Measurements from ENCODE around the gene DIDO1. TPM values are rescaled to one million over a fixed set of nuclear protein-coding genes. Genes with fewer than 3 reads are reported as not detected.

Gene DIDO1
- total RNA-seq, 1 donor from 2014 or later, result 57.9 TPM

DNA sequence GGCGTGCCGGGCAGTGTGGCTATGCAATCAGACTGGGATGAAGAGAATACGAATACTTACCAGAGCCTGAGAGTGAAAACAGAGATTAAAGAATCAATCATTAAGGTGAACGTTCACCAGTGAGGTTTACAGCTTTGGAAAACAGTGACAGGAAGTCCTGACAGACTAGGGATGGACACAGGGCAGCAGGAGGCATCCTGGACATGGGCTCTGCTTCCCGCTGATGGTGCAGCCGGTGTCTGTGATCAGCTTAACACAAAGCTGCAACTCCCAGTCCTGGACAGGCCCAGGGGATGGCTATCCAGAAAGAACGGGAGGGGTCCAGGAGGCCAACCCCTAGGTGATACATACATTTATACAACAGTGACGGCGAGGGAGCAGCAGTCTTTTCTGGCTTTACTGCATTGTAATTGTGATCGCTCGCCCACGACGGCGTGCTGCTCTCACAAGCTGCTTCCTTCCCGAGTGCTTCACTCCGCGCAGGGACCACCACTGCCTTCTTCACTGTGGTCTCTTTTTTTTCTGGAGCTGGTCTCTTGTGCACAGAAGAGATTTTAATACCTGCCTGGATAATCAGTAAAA, 20.7 kb downstream of the DIDO1 start:
- no peak for DNase-seq (ENCODE audit: low spot score)
- H3K4me1 Mint-ChIP-seq (ENCODE audit: low read depth), result peaks cover 5% of the 10 kb centered on the region
- no peaks in the 10 kb centered on the region for H3K27me3 Mint-ChIP-seq (ENCODE audit: low read depth)
- intact Hi-C loops (cut with micrococcal nuclease), result no loop called here
- peaks cover 92% of the 10 kb centered on the region for H3K36me3 Mint-ChIP-seq (ENCODE audit: low read depth)
- no peaks in the 10 kb centered on the region for H3K9me3 Mint-ChIP-seq
- H3K27ac Mint-ChIP-seq, result no peak overlapping the region
- no peak overlapping the region for H3K4me3 Mint-ChIP-seq (ENCODE audit: low read depth)

DNA sequence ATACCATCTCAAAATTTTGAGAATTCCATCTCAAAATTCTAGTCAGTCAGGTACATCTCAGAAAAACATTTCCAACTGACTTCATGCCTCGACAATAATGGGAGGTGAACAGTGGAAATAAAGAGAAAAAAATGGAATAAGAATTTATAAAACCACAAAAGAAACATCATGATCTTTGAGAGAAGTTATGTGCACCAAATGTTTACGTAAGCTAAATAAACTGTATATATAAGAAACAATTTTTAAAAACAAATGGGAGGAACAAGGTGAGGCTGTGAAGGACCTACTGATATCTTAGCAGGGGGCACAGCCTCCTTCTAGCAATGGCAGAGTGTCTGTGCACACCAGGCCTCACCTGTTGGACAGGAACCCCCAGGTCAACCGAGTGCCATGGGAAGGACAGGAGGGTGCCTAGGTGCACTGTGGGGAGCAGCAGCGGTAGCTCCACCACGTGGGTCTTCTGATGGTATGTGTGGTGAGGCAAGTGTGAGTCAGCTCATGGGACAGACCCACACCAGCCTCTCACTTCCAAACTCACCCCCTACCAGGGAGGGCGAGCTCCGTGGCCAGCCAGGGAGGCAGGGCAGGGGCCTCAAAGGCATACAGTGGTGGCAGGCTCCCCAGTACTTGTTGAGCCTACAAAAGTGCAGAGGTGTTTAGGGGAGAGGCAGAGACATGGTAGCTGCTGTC, 23.2 kb downstream of the DIDO1 start:
- no peak for DNase-seq (ENCODE audit: low spot score)
- Mint-ChIP-seq H3K4me3 (ENCODE audit: low read depth) (no peak overlapping the region), H3K9me3 (no peaks in the 10 kb centered on the region), H3K36me3 (ENCODE audit: low read depth) (peaks cover 87% of the 10 kb centered on the region), H3K27me3 (ENCODE audit: low read depth) (no peaks in the 10 kb centered on the region), H3K27ac (no peak overlapping the region), H3K4me1 (ENCODE audit: low read depth) (peaks cover 26% of the 10 kb centered on the region)
- intact Hi-C loops (cut with micrococcal nuclease), result no loop called here

- Mint-ChIP-seq H3K4me1 (ENCODE audit: low read depth) (peaks cover 27% of the 10 kb centered on the region), H3K27me3 (ENCODE audit: low read depth) (no peaks in the 10 kb centered on the region), H3K36me3 (ENCODE audit: low read depth) (peaks cover 80% of the 10 kb centered on the region), H3K4me3 (ENCODE audit: low read depth) (no peak overlapping the region), H3K9me3 (no peaks in the 10 kb centered on the region), H3K27ac (no peak overlapping the region)
- intact Hi-C loops (cut with micrococcal nuclease), result loop anchor here (2.0 kb wide), 2 partner anchors 51 to 107 kb away; partner anchors contain the start of gene SLC17A9
- no peak for DNase-seq (ENCODE audit: low spot score)
Observed at GRCh38 chr20:62901891-62902290, 24.4 kb downstream of the DIDO1 start.

GRCh38 chr20:62900692-62901584, 25.4 kb downstream of the DIDO1 start:
- DNase-seq (ENCODE audit: low spot score), result no peak
- intact Hi-C loops (cut with micrococcal nuclease), result loop anchor here (1.0 to 2.0 kb wide), 4 partner anchors 20 to 108 kb away; partner anchors contain the start of gene SLC17A9
- H3K36me3 Mint-ChIP-seq (ENCODE audit: low read depth), result peaks cover 77% of the 10 kb centered on the region
- no peaks in the 10 kb centered on the region for H3K9me3 Mint-ChIP-seq
- H3K4me3 Mint-ChIP-seq (ENCODE audit: low read depth), result no peak overlapping the region
- H3K27me3 Mint-ChIP-seq (ENCODE audit: low read depth), result no peaks in the 10 kb centered on the region
- peaks cover 27% of the 10 kb centered on the region for H3K4me1 Mint-ChIP-seq (ENCODE audit: low read depth)
- H3K27ac Mint-ChIP-seq, result no peak overlapping the region

DNA sequence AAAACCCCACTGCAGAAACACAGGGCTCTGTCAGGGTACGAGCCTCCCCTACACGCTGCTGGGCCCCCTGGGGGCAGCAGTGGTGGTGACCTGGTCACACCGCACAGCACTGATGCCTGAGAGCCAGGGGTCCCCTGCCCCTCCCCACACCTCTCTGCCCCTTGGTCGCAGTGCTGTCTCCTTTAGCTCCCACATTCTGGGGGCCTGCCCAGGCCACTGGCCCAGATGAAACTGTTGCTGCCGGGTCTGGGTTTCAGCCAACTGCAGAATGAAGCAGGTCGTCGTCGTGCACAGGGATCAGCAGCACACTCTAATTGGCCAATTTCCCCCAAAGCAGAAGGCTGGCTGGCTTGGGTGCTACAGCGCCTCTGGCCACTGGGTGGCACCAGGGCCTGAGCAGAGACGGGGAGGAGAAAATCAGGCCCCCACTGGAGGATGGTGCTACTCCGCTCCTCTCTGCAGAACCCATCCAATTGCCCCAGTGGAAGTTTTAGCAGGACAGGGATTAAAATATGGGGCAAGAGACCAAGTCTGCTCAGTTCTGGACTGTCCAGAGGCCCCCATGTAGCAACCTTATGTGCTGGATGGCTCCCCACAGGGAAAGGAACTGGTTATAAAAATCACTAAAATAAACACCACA, 26.1 kb downstream of the DIDO1 start:
- peak overlapping the region; percentile 62 for H3K27ac Mint-ChIP-seq
- H3K36me3 Mint-ChIP-seq (ENCODE audit: low read depth), result peaks cover 77% of the 10 kb centered on the region
- H3K4me3 Mint-ChIP-seq (ENCODE audit: low read depth), result peak overlapping the region; percentile 47
- no peaks in the 10 kb centered on the region for H3K27me3 Mint-ChIP-seq (ENCODE audit: low read depth)
- intact Hi-C loops (cut with micrococcal nuclease), result loop anchor here (1.0 to 2.0 kb wide), 4 partner anchors 21 to 109 kb away; partner anchors contain the start of gene SLC17A9
- peaks cover 27% of the 10 kb centered on the region for H3K4me1 Mint-ChIP-seq (ENCODE audit: low read depth)
- no peaks in the 10 kb centered on the region for H3K9me3 Mint-ChIP-seq
- DNase-seq (ENCODE audit: low spot score), result peak; percentile 62

DNA sequence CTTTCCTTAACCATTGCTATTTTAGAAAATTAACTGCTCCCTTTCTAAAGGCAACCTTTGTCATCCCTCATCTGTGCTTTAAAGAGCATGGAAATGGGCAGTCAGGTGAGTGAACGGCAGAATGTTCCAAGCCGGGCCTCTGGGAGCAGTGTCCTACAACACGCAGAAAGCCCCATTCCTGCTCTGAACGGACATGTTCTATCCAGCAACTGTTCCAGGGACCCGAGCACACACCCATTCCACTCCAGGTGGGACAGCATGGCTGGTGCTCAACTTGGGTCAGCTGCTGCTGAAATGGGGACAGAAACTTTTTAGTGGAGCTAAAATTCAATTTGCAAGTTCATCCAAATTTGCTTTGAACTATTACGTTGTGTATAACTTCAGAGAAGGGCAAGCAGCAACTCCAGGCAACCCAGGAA, 26.7 kb downstream of the DIDO1 start:
- Mint-ChIP-seq H3K27me3 (ENCODE audit: low read depth) (no peaks in the 10 kb centered on the region), H3K27ac (no peak overlapping the region), H3K4me3 (ENCODE audit: low read depth) (no peak overlapping the region), H3K9me3 (no peaks in the 10 kb centered on the region), H3K4me1 (ENCODE audit: low read depth) (peaks cover 27% of the 10 kb centered on the region), H3K36me3 (ENCODE audit: low read depth) (peaks cover 77% of the 10 kb centered on the region)
- no peak for DNase-seq (ENCODE audit: low spot score)
- intact Hi-C loops (cut with micrococcal nuclease), result loop anchor here (1.0 to 2.0 kb wide), 4 partner anchors 22 to 109 kb away; partner anchors contain the start of gene SLC17A9

GRCh38 chr20:62898970-62899632, 27.2 kb downstream of the DIDO1 start:
- peaks cover 78% of the 10 kb centered on the region for H3K36me3 Mint-ChIP-seq (ENCODE audit: low read depth)
- H3K4me3 Mint-ChIP-seq (ENCODE audit: low read depth), result peak overlapping the region; percentile 62
- peaks cover 30% of the 10 kb centered on the region for H3K4me1 Mint-ChIP-seq (ENCODE audit: low read depth)
- H3K9me3 Mint-ChIP-seq, result no peaks in the 10 kb centered on the region
- H3K27me3 Mint-ChIP-seq (ENCODE audit: low read depth), result no peaks in the 10 kb centered on the region
- intact Hi-C loops (cut with micrococcal nuclease), result no loop called here
- H3K27ac Mint-ChIP-seq, result peak overlapping the region; percentile 73
- DNase-seq (ENCODE audit: low spot score), result peak; percentile 43

DNA sequence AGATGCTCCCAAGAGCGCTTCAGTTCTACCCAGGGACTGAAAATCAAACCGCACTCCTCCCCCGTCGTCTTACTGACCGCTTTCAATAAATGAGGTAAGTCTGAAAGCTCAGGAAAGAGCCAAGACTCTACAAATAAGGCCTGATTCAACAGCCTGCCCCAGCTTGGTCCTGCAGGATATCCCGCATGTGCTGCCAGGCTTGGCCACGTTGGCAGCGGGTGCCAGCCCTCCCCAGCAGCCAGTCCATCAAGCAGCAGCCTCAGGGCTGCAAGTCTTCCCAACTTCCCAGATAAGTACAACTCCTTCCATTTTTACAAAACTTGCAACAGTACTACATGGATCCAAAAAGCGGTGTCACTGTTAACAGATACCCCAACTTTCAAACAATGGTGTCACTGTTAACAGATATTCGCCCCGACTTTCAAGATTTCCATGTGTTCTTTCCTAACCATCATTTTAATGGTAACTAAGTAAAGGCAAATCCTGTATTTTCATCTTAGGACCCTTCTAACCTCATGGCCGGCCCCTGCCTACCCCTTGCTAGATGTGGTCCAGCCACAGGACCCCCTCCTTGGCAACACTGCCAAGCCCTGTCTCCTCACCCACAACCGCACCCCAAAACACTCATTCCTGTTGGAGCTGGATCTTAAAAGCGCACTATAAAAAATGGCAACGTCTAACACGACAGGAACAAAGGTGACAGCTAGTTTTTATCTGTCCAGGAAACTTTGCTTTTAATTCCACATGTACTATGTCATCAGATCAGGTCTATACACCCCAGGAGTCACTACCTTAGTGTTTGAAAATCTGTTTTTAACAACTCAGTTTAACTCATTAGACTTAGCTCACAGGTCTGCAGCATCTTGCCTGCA, 28.0 kb downstream of the DIDO1 start:
- Mint-ChIP-seq H3K9me3 (no peaks in the 10 kb centered on the region), H3K36me3 (ENCODE audit: low read depth) (peaks cover 78% of the 10 kb centered on the region), H3K27ac (peak overlapping the region; percentile 28), H3K4me1 (ENCODE audit: low read depth) (peaks cover 28% of the 10 kb centered on the region), H3K4me3 (ENCODE audit: low read depth) (no peak overlapping the region), H3K27me3 (ENCODE audit: low read depth) (no peaks in the 10 kb centered on the region)
- intact Hi-C loops (cut with micrococcal nuclease), result no loop called here
- no peak for DNase-seq (ENCODE audit: low spot score)

GRCh38 chr20:62897666-62898065, 28.6 kb downstream of the DIDO1 start:
- intact Hi-C loops (cut with micrococcal nuclease), result no loop called here
- H3K4me3 Mint-ChIP-seq (ENCODE audit: low read depth), result no peak overlapping the region
- no peaks in the 10 kb centered on the region for H3K27me3 Mint-ChIP-seq (ENCODE audit: low read depth)
- H3K4me1 Mint-ChIP-seq (ENCODE audit: low read depth), result peaks cover 30% of the 10 kb centered on the region
- peaks cover 80% of the 10 kb centered on the region for H3K36me3 Mint-ChIP-seq (ENCODE audit: low read depth)
- no peaks in the 10 kb centered on the region for H3K9me3 Mint-ChIP-seq
- DNase-seq (ENCODE audit: low spot score), result no peak
- no peak overlapping the region for H3K27ac Mint-ChIP-seq

DNA sequence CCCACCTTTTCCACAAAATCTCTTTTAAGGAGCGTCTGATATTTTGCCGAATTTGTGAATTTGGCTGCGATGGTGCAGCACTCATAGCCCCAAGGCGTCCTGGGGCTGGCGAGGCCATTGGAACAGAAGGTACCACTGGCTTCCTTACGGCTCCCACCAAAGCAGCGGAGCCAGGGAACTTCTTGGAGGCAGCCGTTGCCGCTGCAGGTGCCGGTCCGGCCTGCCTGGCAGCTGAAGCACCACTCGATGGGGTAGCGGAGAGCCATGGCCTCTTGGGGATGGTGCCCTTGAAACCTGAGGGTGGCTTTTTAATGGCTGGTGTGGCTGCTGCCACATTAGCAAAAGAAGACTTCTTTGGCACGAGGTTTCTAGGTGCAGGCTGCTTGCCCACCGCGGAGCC, 29.8 kb downstream of the DIDO1 start:
- no peaks in the 10 kb centered on the region for H3K9me3 Mint-ChIP-seq
- H3K4me1 Mint-ChIP-seq (ENCODE audit: low read depth), result peaks cover 36% of the 10 kb centered on the region
- no peak for DNase-seq (ENCODE audit: low spot score)
- H3K27ac Mint-ChIP-seq, result no peak overlapping the region
- H3K36me3 Mint-ChIP-seq (ENCODE audit: low read depth), result peaks cover 80% of the 10 kb centered on the region
- intact Hi-C loops (cut with micrococcal nuclease), result no loop called here
- H3K27me3 Mint-ChIP-seq (ENCODE audit: low read depth), result no peaks in the 10 kb centered on the region
- no peak overlapping the region for H3K4me3 Mint-ChIP-seq (ENCODE audit: low read depth)

- no peak overlapping the region for H3K4me3 Mint-ChIP-seq (ENCODE audit: low read depth)
- H3K4me1 Mint-ChIP-seq (ENCODE audit: low read depth), result peaks cover 42% of the 10 kb centered on the region
- intact Hi-C loops (cut with micrococcal nuclease), result no loop called here
- peaks cover 81% of the 10 kb centered on the region for H3K36me3 Mint-ChIP-seq (ENCODE audit: low read depth)
- no peak overlapping the region for H3K27ac Mint-ChIP-seq
- DNase-seq (ENCODE audit: low spot score), result no peak
- H3K27me3 Mint-ChIP-seq (ENCODE audit: low read depth), result no peaks in the 10 kb centered on the region
- no peaks in the 10 kb centered on the region for H3K9me3 Mint-ChIP-seq
Observed at GRCh38 chr20:62895539-62895938, 30.8 kb downstream of the DIDO1 start.
